ENCODE measurements around the gene ZNF541.

Gene ZNF541

DNA sequence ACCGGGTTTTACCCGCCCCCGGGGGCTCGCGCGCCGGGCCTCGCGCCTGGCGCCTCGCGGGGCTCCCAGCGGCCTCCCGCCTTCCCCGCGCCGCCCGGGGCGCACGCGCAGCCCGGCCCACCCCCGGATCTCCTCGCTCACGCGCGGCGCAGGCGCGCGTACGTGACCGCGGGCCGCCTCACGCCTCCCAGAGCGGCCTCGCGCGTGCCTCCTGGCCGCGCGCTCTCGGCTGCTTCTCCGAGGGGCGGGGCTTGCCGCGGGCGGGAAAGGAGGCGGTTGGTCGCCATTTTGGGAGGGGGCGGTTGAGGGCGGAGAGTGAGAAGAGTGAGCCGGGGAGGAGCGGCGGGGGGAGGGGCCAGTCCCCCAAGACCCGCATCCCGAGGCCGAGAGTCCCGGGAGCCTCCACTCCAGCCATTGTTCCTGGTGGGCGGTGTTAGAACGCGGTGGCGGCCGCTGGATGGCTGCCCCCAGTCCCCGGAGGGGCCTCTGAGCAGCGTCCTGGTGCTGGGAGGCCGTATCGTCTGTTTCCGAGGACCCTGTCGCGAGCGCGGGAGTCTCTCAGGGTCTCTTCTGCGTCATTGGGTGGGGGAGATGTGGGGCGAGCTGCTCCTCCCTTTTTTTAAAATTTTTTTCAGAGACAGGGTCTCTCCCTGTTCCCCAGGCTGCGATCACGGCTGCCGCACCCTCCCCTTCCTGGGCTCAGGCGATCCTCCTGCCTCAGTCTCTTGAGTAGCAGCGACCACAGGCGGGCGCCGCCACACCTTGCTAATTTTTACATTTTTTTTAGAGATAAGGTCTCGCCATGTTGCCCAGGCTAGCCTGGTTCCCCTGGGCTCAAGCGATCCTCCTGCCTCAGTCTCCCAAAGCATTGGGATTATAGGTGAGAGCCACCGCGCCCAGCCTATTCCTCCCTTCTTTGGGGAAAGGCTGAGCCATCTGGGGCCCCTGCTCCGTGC is at the start of gene ZNF541:
ZNF541 (minus strand) TSS at position 78 of the 956 bp plus-strand sequence. CDS start 17,292 bp downstream, outside the sequence.
- TF ChIP-seq GATA2 (IDR thresholded peaks at IDR 0.05; ENCODE audit: low read depth, low read length) (no peak), GATA3 (IDR thresholded peaks at IDR 0.05; ENCODE audit: low read depth, low read length) (no peak)

GRCh38 chr19:47619763-47620162 is 46.8 kb upstream of the ZNF541 start:
- TF ChIP-seq GATA3 (IDR thresholded peaks at IDR 0.05; ENCODE audit: low read depth, low read length) (no peak), GATA2 (IDR thresholded peaks at IDR 0.05; ENCODE audit: low read depth, low read length) (no peak)

GRCh38 chr19:47618771-47619170 is 45.8 kb upstream of the ZNF541 start:
- TF ChIP-seq GATA2 (IDR thresholded peaks at IDR 0.05; ENCODE audit: low read depth, low read length) (no peak), GATA3 (IDR thresholded peaks at IDR 0.05; ENCODE audit: low read depth, low read length) (no peak)

DNA sequence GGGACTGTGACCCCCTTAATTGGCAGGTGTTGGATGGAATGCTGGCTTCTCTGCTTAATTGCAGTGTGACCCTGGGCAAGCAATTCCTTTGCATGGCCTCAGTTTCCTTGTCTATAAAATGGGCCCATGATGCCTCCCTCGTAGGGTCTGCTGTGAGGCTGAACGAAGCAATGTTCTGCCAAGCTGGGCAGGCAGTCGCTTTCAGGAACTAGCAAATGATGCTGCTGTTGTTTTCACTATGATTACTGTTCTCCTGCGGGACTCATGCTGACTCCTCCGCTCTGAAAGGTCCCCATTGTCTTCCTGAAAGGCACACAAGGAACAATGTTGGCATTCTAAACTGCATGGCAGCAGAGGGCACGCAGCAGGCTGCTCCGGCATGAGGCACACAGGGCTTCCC is 42.8 kb upstream of the ZNF541 start:
- TF ChIP-seq GATA3 (IDR thresholded peaks at IDR 0.05; ENCODE audit: low read depth, low read length) (no peak), GATA2 (IDR thresholded peaks at IDR 0.05; ENCODE audit: low read depth, low read length) (no peak)

- TF ChIP-seq GATA3 (IDR thresholded peaks at IDR 0.05; ENCODE audit: low read depth, low read length) (no peak), GATA2 (IDR thresholded peaks at IDR 0.05; ENCODE audit: low read depth, low read length) (no peak)
These were observed 42.3 kb upstream of the ZNF541 start for GRCh38 chr19:47615230-47615629.

DNA sequence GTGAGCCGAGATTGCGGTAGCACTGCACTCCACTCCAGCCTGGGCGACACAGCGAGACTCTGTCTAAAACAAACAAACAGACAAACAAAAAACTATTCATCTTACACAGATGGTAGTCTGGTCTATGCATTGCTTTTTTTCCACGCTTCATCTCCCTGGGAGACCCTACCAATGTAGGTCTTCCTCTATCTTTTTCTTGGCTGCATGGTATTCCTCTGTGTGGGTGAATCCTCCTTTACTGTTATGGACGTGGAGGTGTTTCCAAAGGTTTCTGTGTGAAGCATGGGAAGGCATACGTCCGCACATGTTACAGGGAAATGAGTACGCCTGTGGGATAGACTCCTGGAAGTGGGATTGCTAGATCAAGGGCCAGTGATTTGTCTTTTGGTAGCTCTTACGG is 41.6 kb upstream of the ZNF541 start:
- TF ChIP-seq GATA2 (IDR thresholded peaks at IDR 0.05; ENCODE audit: low read depth, low read length): no peak
- no peak for TF ChIP-seq GATA3 (IDR thresholded peaks at IDR 0.05; ENCODE audit: low read depth, low read length)

- no peak for TF ChIP-seq GATA3 (IDR thresholded peaks at IDR 0.05; ENCODE audit: low read depth, low read length)
- no peak for TF ChIP-seq GATA2 (IDR thresholded peaks at IDR 0.05; ENCODE audit: low read depth, low read length)
These were observed 41.0 kb upstream of the ZNF541 start for GRCh38 chr19:47614021-47614295.

GRCh38 chr19:47613165-47614020 is 40.4 kb upstream of the ZNF541 start:
- TF ChIP-seq GATA3 (IDR thresholded peaks at IDR 0.05; ENCODE audit: low read depth, low read length): no peak
- no peak for TF ChIP-seq GATA2 (IDR thresholded peaks at IDR 0.05; ENCODE audit: low read depth, low read length)

GRCh38 chr19:47610902-47611301 is 38.0 kb upstream of the ZNF541 start:
- TF ChIP-seq GATA3 (IDR thresholded peaks at IDR 0.05; ENCODE audit: low read depth, low read length): no peak
- TF ChIP-seq GATA2 (IDR thresholded peaks at IDR 0.05; ENCODE audit: low read depth, low read length): no peak

DNA sequence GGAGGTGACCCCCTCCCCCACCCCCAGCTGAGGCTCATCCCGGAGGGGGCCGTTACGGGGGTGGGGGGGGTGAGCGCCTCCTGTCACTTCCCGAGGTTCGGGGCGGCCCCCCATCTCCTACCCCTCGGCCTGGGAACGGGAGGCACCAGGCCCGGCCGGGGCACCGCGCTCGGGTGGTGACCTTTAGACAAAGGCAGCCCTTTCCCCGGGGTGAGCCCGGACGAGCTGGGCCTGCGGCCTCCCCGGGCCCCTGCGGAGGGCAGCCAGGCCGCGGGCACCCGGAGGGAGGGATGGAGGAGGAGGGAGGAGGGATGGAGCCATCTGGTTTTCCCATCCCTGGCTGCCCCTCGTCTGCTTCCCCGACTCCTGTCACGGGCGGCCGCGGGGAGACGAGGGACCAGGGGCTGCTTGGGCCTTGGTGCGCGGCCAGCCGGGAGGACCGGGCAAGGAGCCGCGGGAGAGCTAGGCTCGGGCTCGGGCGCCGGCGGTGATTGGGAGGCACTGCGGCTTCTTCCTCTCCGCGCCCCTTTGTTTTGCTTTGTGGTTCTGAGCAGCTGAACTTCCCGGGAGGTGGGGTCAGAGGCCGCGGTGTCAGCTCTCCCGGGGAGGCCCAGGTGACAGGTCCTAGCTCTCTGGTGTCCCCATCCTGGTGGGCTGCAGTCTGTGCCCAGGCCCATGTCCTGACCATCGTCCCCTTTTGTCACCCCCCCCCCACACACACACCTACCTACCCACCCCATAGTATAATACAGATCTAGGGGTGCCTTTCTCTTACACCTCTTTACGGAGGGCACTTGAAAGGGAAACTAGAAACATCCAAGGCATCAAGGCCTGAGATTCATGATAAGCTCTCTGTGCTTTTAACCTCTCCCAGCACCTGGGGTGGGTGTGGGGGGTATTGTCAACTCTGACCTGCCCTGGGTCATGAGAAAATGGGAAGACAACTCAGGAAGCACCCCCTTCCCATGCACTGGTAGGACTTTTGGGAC is 37.3 kb upstream of the ZNF541 start:
- TF ChIP-seq GATA3 (IDR thresholded peaks at IDR 0.05; ENCODE audit: low read depth, low read length) (no peak), GATA2 (IDR thresholded peaks at IDR 0.05; ENCODE audit: low read depth, low read length) (no peak)

DNA sequence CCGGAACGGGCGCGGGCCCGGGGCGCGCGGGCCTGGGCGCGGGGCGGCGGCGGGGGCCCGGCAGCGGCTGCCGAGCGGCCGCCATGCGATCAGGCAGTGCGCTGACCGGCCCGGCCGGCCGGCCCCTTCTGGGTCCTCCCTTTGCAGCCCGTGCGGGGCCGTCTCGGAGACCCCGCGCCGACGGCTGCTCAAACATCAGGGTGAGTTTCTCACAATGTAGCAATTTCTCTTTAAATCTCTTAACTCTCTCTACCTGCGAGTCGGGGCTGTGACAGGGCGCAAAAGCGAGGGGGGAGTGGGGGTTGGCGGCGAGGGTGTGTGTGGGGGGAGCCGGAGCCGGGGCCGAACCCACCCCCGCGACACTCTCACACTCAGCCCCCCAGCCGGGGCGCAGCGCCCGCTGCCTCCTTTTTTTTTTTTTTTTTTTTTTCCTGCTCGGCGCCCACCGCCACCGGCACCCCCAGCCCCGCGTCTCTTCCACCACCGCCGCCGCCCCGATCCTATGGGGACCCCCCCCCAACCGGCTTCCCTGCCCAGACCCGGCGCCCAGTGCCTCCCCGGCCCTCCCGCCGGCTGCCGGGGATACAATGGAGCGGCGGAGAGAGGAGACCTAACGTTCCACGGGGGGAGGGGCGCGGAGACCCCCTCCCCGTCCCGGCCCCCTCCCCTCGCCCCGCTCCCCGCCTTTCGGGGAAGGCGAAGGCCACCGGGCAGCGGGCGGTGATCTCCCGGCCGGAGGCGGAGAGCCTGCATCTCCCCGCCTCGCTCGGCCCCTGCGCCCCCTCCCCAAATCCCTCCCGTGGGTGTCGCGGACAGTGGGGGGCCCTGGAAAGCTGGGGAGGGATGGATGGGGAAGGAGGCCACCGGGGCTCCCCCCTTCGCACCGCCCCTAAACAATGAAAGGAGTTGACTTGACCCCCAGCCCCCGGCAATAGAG is 36.3 kb upstream of the ZNF541 start, which contains the start of gene BICRA:
BICRA (plus strand) TSS at position 166 of the 937 bp plus-strand sequence. CDS start 64,441 bp downstream, outside the sequence.
- TF ChIP-seq GATA3 (IDR thresholded peaks at IDR 0.05; ENCODE audit: low read depth, low read length) (no peak), GATA2 (IDR thresholded peaks at IDR 0.05; ENCODE audit: low read depth, low read length) (no peak)

All from SH-SY5Y (cell line).